Erythroblast (primary cell): ENCODE data around the gene LSM12.

Source experiments
- GATA1 ChIP-seq: IDR thresholded peaks from 2 replicates; pipeline ENCODE4 v1.6.1; 2011; ENCODE audit warnings: low read depth, mild to moderate bottlenecking, control low read depth, low read length, moderate library complexity
- POLR2A ChIP-seq: IDR thresholded peaks from 2 replicates; pipeline ENCODE4 v1.6.1; 2011; ENCODE audit warnings: mild to moderate bottlenecking, low read length

DNA sequence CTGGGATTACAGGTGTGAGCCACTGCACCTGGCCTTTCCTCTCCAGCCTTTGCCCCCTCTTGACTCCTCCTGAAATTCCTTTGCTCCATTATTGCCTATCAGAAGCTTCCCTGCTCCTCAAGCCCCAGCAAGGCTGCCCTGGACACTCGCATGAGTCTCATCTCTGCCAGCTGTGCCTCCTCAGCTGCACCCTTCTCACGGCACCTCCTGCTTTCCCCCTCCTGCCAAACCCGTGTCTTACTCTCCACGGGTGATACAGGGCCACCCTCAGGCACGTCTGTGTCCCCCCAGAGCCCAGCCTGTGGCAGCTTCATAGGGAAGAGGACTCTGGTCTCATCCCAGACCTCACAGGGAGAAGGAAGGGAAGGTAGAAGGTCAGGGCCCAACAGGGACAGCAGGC is 19.4 kb upstream of the LSM12 start:
- TF ChIP-seq POLR2A (no peak), GATA1 (no peak)
